Esophagus squamous epithelium (tissue), 4 donors: ENCODE data around the gene CRISP3.

Experiments used
- CTCF ChIP-seq, 6 experiments: fragments of 450-650 bp in 4 of 6; fragments of 200-600 bp in 2 of 6; sonication (generic) in 2 of 6; IDR thresholded peaks; one replicate each; pipeline ENCODE4 v1.5.1; 2016 to 2019; ENCODE audit warnings: antibody characterized with exemption in 6 of 6, mild to moderate bottlenecking in 4 of 6, moderate library complexity in 4 of 6
- POLR2A ChIP-seq, 4 donors: fragments of 450-650 bp; IDR thresholded peaks; one replicate each; pipeline ENCODE4 v1.6.1; 2017; ENCODE audit warnings: antibody characterized with exemption in 4 of 4, mild to moderate bottlenecking in 4 of 4, moderate library complexity in 3 of 4

- TF ChIP-seq CTCF (IDR thresholded peaks at IDR 0.05) (no peak), POLR2A (IDR thresholded peaks at IDR 0.05) (no peak)
These were observed 30.8 kb downstream of the CRISP3 start, which contains the start of gene CRISP2 for GRCh38 chr6:49713346-49713745.
